ENCODE measurements around the gene KRTAP4-7. TPM values are rescaled to one million over a fixed set of nuclear protein-coding genes. Genes with fewer than 3 reads are reported as not detected.

The KRTAP4-7 gene
- total RNA-seq, 1 experiment from 2014 or later = not detected

- DNase-seq = no peak
- Histone ChIP-seq H3K23me2 (ENCODE audit: insufficient read length, low read depth, low read length, poor library complexity, severe bottlenecking) (no peaks in the 10 kb centered on the region), H3K18ac (ENCODE audit: insufficient read length, low read depth, low read length) (no peak overlapping the region), H3K4ac (ENCODE audit: low read depth, low read length) (no peak overlapping the region), H3K56ac (ENCODE audit: insufficient read length, low read depth, low read length) (no peak overlapping the region), H3K14ac (ENCODE audit: insufficient read depth, low read length) (no peak overlapping the region), H3K4me1 (ENCODE audit: insufficient read depth, low read length) (no peaks in the 10 kb centered on the region), H2BK5ac (ENCODE audit: insufficient read length, low read length) (no peak overlapping the region), H3K79me2 (ENCODE audit: insufficient read depth, low read length) (no peaks in the 10 kb centered on the region), H3K27me3 (ENCODE audit: insufficient read depth, low read length) (no peaks in the 10 kb centered on the region), H3K79me1 (ENCODE audit: insufficient read depth, low read depth, low read length, poor library complexity, severe bottlenecking) (no peaks in the 10 kb centered on the region), H4K20me1 (ENCODE audit: control insufficient read depth, insufficient read depth, insufficient read length) (no peaks in the 10 kb centered on the region), H3T11ph (ENCODE audit: low read length) (no peak overlapping the region), H4K8ac (replicated peaks; ENCODE audit: insufficient read length, low read depth, low read length) (no peak overlapping the region), H3K27ac (ENCODE audit: insufficient read length, low read depth, low read length) (no peak overlapping the region), H3K23ac (ENCODE audit: insufficient read length, low read depth, low read length) (no peak overlapping the region), H2BK15ac (ENCODE audit: low read depth, low read length) (no peak overlapping the region), H3K9ac (ENCODE audit: extremely low read depth, insufficient read length, low read length) (no peak overlapping the region), H3K9me3 (ENCODE audit: control insufficient read depth, low read depth, low read length) (no peaks in the 10 kb centered on the region), H2BK12ac (ENCODE audit: insufficient read length, low read depth, low read length) (no peak overlapping the region), H2AK5ac (ENCODE audit: insufficient read length, low read length) (no peak overlapping the region), H4K5ac (ENCODE audit: insufficient read length, low read depth, low read length) (no peak overlapping the region), H2BK20ac (ENCODE audit: low read depth, low read length, poor library complexity, severe bottlenecking) (no peak overlapping the region), H2BK120ac (ENCODE audit: low read depth, low read length, poor library complexity, severe bottlenecking) (no peak overlapping the region), H2AFZ (ENCODE audit: low read length) (no peak overlapping the region), H4K91ac (ENCODE audit: insufficient read length, low read depth, low read length) (no peak overlapping the region), H3K4me2 (ENCODE audit: insufficient read depth, insufficient read length, low read length) (no peak overlapping the region)
- Mint-ChIP-seq H3K9me3 (peaks cover 0 to 2% of the 10 kb centered on the region in 2 experiments; a peak in 3 of 5 replicates), H3K36me3 (ENCODE audit: insufficient read depth in 1 of 3, low read depth in 3 of 3) (no peaks in the 10 kb centered on the region), H3K4me1 (peaks cover 19% of the 10 kb centered on the region in 2 experiments), H3K27me3 (ENCODE audit: low read depth) (no peaks in the 10 kb centered on the region), H3K4me3 (no peak overlapping the region), H3K27ac (no peak overlapping the region)
- no peak for TF ChIP-seq CTCF (conservative IDR thresholded peaks at IDR 0.05)
- no CpG with 5 or more reads among the region's 7 CpGs for WGBS (ENCODE audit: extremely low coverage, insufficient read length, low lambda C conversion rate)
These were observed 35.5 kb upstream of the KRTAP4-7 start for GRCh38 chr17:41048441-41048840.
